Suppressor macrophage treated with lipopolysaccharide for 4 hours (primary cell): Measurements from ENCODE around the gene ATPAF1.
A peak's percentile ranks its signal among the peaks of the same experiment; 100 is the strongest.

Experiments
- DNase-seq: peaks from one replicate; pipeline ENCODE4 v3.0.0-alpha.2; 2020

Gene ATPAF1

DNA sequence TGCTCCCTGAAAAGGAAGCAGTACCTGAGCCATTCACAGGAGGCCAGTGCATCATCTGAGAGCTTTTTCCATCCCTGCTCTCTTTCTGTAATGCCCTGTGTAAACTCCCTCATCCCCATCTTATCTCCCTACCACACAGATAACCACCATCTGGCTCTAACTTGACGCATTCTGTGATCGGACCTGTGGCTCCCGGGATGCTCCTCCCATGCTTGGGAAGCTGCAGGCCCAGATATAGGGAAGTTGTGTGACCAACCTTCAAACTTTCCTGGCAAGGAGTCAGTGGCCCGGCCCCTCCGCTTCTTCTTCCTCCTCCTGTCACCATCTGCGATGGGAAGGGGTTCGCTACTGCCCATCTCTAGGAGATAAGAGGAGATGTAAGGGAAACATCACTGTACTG, 85.2 kb downstream of the ATPAF1 start:
- DNase-seq = peak; percentile 33
